ENCODE data around the gene HES7.

Gene HES7

DNA sequence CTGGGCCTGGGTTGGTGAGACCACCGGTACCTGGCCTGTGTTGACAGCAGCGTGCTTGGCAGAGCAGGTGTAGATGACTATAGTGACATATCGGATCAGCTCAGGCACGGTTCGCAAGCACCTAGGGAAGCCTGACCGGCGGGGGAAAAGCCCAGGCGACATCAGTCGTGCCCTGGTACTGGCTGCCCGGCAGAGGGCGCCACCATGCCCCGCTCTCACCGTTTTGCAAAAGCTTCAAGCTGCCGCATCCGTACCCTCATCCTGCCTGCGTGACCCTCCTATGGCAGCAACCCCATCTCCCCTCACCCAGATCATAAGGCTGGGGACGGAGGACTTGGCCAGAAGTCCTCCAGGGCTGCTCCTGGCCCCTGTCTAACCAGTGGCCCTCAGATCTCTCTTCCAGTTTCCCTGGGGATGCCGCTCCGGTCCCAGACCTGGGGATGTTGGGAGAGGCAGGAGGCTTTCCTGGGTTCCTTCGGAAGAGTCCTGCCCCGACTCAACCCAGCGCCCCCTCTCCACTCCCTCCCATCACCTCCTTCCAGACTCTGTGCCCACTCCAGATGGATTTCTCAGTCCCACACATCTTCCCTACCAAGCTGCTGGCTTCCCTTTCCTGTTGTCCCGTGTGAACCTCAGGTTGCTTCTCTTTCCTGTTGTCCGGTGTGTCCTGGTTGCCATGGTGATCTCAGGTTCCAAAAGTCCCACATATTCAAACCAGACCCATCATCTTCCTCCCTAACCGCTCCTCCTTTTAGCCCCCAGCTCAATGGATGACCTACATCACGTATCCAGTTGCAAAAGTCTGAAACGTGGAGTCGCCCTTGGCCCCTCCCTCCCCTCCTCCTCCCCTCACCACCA is 50.0 kb downstream of the HES7 start:
- Histone ChIP-seq H3K4me1 (ENCODE audit: insufficient read depth, low read length, poor library complexity, severe bottlenecking) (no peaks in the 10 kb centered on the region), H3F3A (ENCODE audit: low read depth) (no peaks in the 10 kb centered on the region), H3K36me3 (ENCODE audit: insufficient read depth, low read length) (no peaks in the 10 kb centered on the region), H4K20me1 (ENCODE audit: insufficient read depth, low read length, poor library complexity, severe bottlenecking) (no peaks in the 10 kb centered on the region), H3K4me2 (ENCODE audit: low read depth, low read length, poor library complexity, severe bottlenecking) (peak overlapping the region; percentile 39), H3K9me3 (ENCODE audit: insufficient read depth, low read depth, low read length) (no peaks in the 10 kb centered on the region), H3K9ac (ENCODE audit: low read depth, low read length, poor library complexity, severe bottlenecking) (no peak overlapping the region), H2AFZ (ENCODE audit: low read length) (peak overlapping the region; percentile 78), H3K4me3 (ENCODE audit: low read length, poor library complexity, severe bottlenecking) (no peak overlapping the region), H3K79me2 (ENCODE audit: insufficient read depth, low read length) (no peaks in the 10 kb centered on the region), H3K9me2 (replicated peaks; ENCODE audit: low read depth, low read length) (no peaks in the 10 kb centered on the region), H3K27me3 (ENCODE audit: insufficient read depth, low read length, poor library complexity, severe bottlenecking) (peaks cover 7% of the 10 kb centered on the region)
- TF ChIP-seq EZH2phosphoT487 (IDR thresholded peaks at IDR 0.05; ENCODE audit: borderline replicate concordance), result no peak
- TF ChIP-seq, protein P1, sequence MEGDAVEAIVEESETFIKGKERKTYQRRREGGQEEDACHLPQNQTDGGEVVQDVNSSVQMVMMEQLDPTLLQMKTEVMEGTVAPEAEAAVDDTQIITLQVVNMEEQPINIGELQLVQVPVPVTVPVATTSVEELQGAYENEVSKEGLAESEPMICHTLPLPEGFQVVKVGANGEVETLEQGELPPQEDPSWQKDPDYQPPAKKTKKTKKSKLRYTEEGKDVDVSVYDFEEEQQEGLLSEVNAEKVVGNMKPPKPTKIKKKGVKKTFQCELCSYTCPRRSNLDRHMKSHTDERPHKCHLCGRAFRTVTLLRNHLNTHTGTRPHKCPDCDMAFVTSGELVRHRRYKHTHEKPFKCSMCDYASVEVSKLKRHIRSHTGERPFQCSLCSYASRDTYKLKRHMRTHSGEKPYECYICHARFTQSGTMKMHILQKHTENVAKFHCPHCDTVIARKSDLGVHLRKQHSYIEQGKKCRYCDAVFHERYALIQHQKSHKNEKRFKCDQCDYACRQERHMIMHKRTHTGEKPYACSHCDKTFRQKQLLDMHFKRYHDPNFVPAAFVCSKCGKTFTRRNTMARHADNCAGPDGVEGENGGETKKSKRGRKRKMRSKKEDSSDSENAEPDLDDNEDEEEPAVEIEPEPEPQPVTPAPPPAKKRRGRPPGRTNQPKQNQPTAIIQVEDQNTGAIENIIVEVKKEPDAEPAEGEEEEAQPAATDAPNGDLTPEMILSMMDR (conservative IDR thresholded peaks at IDR 0.05; ENCODE audit: low read length), result peak; percentile 85

DNA sequence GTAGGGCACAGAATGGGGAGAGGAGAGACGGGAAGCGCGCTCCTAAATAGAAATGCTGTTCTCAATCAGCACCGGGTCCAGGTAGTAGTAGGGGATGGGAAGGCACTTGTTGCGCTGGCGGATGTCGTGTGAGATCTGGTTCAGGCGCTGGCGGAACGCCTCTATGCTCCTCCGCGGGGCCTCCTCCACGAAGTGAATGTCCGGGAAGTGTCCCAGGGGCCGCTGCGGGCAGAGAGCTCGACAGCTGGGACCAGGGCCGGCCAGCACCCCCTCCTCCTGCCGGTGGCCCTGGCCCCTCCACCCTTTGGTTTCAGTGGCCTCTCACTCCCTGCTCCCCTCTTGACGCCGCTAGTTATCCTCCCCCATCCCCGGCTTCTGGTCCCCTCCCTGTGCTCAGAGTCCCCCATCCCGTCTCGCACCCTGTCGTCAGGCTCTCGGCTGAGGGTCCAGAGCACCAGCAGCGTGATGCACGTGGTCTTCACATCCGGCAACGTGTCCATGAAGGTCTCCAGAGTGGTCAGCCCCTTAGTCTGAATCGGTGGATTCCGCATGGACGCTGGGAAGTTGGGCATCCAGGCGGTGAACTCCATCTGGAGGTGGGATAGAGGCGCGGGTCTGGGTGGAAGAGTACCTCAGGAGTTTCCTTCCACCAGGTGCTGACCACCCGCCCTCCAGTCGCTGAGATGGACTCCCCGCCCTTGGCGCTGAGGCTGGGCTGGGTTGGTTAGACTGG is 51.0 kb downstream of the HES7 start:
- Histone ChIP-seq H3K9me2 (replicated peaks; ENCODE audit: low read depth, low read length) (no peaks in the 10 kb centered on the region), H3F3A (ENCODE audit: low read depth) (no peaks in the 10 kb centered on the region), H3K4me1 (ENCODE audit: insufficient read depth, low read length, poor library complexity, severe bottlenecking) (no peaks in the 10 kb centered on the region), H3K36me3 (ENCODE audit: insufficient read depth, low read length) (no peaks in the 10 kb centered on the region), H4K20me1 (ENCODE audit: insufficient read depth, low read length, poor library complexity, severe bottlenecking) (no peaks in the 10 kb centered on the region), H3K4me2 (ENCODE audit: low read depth, low read length, poor library complexity, severe bottlenecking) (no peak overlapping the region), H3K27me3 (ENCODE audit: insufficient read depth, low read length, poor library complexity, severe bottlenecking) (peaks cover 7% of the 10 kb centered on the region), H3K9me3 (ENCODE audit: insufficient read depth, low read depth, low read length) (no peaks in the 10 kb centered on the region), H3K4me3 (ENCODE audit: low read length, poor library complexity, severe bottlenecking) (no peak overlapping the region), H3K9ac (ENCODE audit: low read depth, low read length, poor library complexity, severe bottlenecking) (no peak overlapping the region), H2AFZ (ENCODE audit: low read length) (peak overlapping the region; percentile 47; the same call in 1 of the 2 replicates), H3K79me2 (ENCODE audit: insufficient read depth, low read length) (no peaks in the 10 kb centered on the region)
- TF ChIP-seq EZH2phosphoT487 (IDR thresholded peaks at IDR 0.05; ENCODE audit: borderline replicate concordance), result no peak
- TF ChIP-seq, protein P1 (conservative IDR thresholded peaks at IDR 0.05; ENCODE audit: low read length), result no peak

DNA sequence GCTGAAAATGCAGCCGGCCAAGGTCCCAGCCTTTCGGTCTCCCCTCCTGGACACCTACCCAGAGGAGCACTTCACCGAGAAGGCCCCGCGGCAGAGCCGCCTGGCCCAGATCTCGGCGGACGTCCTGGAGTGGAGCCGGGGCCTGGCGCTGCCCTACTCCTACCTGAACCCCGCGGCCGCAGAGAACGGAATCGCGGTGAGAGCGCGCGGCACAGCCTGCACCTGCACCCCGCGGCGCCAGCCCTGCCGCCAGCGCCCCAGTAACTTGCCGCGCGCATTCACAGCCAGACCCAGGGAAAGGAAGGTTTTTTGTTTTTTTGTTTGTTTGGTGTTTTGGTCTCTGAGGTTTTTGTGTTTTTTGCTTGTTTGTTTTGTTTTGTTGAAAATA is 51.6 kb downstream of the HES7 start:
- Histone ChIP-seq H3K9me2 (replicated peaks; ENCODE audit: low read depth, low read length) (no peaks in the 10 kb centered on the region), H3K79me2 (ENCODE audit: insufficient read depth, low read length) (no peaks in the 10 kb centered on the region), H3K9me3 (ENCODE audit: insufficient read depth, low read depth, low read length) (no peaks in the 10 kb centered on the region), H4K20me1 (ENCODE audit: insufficient read depth, low read length, poor library complexity, severe bottlenecking) (no peaks in the 10 kb centered on the region), H3K27me3 (ENCODE audit: insufficient read depth, low read length, poor library complexity, severe bottlenecking) (peaks cover 7% of the 10 kb centered on the region), H3F3A (ENCODE audit: low read depth) (no peaks in the 10 kb centered on the region), H2AFZ (ENCODE audit: low read length) (no peak overlapping the region), H3K4me3 (ENCODE audit: low read length, poor library complexity, severe bottlenecking) (no peak overlapping the region), H3K4me1 (ENCODE audit: insufficient read depth, low read length, poor library complexity, severe bottlenecking) (no peaks in the 10 kb centered on the region), H3K4me2 (ENCODE audit: low read depth, low read length, poor library complexity, severe bottlenecking) (no peak overlapping the region), H3K36me3 (ENCODE audit: insufficient read depth, low read length) (no peaks in the 10 kb centered on the region), H3K9ac (ENCODE audit: low read depth, low read length, poor library complexity, severe bottlenecking) (no peak overlapping the region)
- TF ChIP-seq, protein P1 (conservative IDR thresholded peaks at IDR 0.05; ENCODE audit: low read length), result no peak
- TF ChIP-seq EZH2phosphoT487 (IDR thresholded peaks at IDR 0.05; ENCODE audit: borderline replicate concordance), result no peak

All from Loucy (cell line).